HG03520 (cell line): ENCODE measurements around the gene APCDD1L.
"Not testable (repeated sequence)": the region's sequence is repeated elsewhere in the genome, so short reads cannot be mapped to it uniquely, and the experiment has no call there.

Experiments
- ATAC-seq: cut with Tn5 transposase; IDR thresholded peaks from one replicate; pipeline ENCODE4 v1.9.1; 2021; ENCODE audit warnings: mild to moderate bottlenecking, moderate library complexity; ENCODE audit not compliant: unreplicated experiment

The APCDD1L gene

DNA sequence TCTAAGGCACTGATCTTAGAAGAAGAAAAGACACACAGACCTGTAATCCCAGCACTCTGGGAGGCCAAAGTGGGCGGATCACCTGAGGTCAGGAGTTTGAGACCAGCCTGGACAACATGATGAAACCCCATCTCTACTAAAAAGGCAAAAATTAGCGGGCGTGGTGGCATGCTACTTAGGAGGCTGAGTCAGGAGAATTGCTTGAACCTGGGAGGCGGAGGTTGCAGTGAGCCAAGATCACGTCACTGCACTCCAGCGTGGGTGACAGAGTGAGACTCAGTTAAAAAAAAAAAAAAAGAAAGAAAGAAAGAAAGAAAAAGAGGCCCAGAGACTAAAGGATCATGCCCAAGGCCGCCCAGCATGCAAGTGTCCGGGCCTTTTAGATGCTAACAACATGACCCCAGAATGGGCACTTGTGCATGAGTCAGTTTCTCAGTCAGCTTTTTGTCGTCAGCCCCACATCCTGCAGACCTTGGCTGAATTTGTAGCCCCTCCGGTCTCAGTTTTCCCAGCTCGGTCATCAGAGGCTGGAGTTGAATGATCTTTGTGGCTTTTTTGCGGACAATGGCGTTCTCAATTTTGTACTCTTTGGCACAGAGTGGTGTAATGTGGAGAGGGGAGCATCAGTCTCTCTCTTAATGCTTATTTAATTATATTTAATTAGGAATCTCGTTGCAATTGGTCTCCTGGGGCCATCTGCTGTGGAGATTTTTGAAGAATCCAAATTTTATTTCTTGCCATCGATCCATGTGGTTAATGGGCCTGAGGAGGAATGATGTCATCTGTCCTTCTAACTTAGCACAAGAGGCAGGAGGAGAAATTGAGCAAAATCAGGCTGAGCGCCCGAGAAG, 30.6 kb upstream of the APCDD1L start:
- ATAC-seq: no peak

DNA sequence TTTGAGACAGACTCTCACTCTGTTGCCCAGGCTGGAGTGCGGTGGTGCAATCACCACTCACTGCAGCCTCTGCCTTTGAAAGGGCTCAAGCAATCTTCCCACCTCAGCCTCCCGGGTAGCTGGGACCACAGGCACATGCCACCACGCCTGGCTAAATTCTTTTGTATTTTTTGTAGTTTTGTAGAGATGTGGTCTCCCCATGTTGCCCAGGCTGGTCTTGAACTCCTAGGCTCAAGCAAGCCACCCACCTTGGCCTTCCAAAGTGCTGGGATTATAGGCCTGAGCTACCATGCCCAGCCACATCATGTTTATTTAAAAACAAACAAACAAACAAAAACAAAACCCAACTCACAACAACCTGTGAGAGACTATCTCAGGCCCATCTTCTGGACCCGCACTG, 29.7 kb upstream of the APCDD1L start:
- ATAC-seq: no peak

DNA sequence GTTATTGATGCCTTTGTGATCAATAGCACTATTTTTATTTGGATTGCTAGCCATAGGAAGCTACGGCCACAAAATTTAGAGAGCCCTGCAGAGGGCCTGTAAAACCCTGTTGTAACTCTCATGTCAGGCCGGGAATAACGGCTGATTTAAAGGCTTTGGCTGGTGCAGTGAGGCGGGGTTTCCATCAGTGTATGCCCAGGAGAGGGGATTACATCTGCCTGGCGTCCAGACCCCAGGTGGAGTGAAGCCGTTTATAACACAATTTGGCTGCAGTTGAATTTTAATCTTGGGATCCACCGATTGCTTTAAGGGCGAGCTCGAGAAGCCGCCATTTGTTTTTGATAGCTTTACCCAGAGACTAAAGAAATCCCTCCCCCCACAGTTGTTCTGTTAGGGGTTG, 29.1 kb upstream of the APCDD1L start:
- ATAC-seq: no peak

DNA sequence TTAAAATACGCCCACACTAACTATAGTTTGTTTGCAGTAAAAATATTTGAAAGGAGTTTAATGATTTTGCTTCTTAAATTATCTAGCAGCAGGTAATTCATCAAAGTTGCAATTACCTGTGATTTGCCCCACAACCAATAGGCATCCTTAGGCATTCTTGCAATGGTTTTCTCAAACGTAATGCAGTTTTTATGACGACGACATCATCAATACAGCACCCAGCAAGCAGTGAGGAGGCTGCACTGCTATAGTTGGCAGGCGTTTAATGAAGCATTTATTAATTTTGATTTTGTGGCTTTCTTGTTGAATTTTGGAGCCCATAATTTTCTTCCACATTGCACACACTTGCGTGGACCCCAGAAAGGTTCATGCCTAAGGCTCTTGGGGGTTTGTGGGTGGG, 28.1 kb upstream of the APCDD1L start:
- no peak for ATAC-seq

DNA sequence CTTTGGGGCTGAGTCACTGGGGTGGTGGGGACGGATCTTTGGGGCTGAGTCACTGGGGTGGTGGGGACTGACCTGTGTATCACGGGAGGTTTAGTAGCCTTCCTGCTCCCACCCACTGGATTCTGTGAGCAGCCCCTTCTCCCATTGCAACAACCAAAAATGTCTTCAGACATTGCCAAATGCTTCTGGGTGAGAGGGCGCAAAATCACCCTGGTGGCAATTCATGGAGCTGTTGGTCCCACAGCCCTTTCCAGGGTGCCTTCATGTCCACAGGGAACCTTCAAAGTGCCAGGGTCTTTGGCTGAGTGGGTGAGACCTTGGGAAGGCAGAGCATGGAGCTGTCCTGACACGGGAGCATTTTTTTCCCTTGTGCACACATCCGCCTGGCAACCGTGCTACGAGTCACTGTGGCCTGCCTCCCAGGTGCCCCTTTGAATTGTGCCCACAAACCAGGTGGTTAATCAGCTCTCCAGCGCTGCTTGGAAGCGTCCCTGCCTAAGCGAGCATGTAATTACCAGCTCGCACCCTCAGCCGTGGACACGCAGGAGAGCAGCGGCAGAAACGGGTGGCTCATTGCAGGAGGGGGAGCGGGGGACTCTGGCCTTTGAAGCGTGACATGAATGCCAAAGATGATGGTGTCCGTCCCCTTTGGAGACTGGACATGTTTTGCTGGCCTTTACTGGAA, 27.4 kb upstream of the APCDD1L start:
- no peak for ATAC-seq

DNA sequence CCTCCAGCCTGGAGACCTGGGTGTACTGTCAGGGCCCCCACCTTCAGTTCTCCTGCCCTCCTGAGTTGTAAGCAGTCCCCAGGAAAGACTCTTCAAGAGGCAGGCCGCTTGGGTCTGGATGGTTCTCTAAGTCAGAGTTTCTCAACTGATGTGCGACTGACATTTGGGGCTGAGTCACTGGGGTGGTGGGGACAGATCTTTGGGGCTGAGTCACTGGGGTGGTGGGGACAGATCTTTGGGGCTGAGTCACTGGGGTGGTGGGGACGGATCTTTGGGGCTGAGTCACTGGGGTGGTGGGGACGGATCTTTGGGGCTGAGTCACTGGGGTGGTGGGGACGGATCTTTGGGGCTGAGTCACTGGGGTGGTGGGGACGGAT, 26.8 kb upstream of the APCDD1L start:
- not testable (repeated sequence) for ATAC-seq

DNA sequence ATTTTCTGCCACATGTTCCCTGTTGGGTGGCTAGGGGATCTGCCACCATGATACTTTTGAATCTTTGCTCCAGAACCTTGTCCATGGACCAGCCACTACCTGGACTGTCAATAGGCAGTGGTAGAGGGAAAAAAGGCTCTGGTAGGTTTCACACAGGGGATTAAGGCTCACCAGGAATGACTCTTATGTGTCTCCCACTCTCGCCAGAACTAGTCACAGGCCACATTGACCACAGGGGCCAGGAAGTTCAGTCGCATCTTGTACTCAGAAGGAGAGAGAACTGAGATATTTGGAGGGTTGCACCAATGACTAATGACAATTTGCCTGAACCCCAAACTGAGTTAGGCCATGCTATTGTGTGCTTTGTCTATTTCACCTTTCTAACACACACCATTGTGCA, 23.6 kb upstream of the APCDD1L start:
- ATAC-seq: no peak

DNA sequence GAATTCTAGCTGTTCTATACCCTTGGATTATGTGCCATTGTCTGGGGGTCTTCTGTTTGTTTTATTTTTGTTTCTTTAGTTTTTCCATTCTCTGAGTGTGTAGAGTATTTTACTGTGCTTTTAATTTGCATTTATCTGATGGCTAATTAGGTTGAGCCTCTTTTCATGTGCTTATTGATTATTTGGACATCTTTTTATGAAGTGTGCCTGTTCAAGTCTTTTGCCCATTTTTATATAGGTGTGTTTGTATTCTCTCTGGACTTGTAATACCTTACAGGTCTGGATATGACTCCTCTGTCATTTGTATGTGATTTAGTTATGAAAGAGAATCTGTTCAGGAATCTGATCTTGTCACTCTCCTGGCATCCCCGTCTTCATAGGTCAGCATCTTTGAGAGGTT, 22.6 kb upstream of the APCDD1L start:
- no peak for ATAC-seq

DNA sequence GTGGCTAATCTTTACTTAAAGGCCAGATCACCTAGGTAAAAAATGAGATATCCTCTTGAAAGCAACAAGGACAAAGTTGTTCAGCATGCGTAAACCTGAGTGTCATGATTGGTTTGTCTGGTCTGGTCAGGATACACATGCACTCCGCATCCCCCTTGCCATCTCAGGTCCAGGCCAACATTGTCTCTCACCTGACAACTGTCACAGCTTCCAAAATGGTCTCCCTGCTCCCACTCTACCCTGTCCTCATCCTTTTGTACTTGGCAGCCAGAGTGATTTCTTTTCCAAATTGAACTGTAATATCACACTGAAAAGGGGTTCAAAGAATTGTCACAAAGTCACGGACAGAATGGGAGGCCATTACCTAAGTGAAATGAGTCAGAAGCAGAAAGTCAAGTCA, 21.1 kb upstream of the APCDD1L start:
- no peak for ATAC-seq

DNA sequence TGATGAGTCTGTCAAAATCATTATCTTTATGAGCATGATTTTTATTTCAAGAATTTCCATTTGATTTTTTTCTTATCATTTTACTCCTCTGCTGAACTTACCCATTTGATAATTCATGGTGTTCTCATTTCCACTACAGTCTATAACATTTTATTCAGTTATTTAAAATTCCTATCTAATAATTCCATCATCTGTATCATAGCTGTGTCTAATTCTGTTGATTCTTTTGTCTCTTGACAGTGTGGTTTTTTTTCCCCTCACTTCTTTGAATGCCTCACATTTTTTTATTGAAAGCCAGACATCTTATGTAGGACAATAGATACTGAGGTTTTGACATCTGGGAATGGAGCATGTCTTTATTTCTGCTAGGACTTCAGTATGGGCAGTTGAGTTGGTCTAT, 16.5 kb upstream of the APCDD1L start:
- no peak for ATAC-seq

DNA sequence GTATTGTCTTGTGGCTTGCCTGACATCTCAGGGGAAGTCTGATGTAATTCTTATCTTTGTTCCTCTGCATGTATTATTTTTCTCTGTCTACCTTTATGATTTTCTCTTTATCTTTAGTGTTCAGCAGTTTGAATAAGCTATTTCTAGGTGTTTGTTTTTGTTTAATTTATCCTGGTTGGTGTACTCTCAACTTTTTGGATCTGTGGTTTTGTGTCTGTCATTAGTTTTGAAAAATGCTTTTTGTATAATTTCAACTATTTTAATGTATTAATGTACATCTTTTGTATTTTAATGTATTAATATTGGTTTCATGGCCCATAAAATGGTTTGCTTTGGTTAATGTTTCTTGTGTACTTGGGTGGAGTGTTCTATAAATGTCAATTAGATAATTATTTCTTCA, 15.9 kb upstream of the APCDD1L start:
- no peak for ATAC-seq

DNA sequence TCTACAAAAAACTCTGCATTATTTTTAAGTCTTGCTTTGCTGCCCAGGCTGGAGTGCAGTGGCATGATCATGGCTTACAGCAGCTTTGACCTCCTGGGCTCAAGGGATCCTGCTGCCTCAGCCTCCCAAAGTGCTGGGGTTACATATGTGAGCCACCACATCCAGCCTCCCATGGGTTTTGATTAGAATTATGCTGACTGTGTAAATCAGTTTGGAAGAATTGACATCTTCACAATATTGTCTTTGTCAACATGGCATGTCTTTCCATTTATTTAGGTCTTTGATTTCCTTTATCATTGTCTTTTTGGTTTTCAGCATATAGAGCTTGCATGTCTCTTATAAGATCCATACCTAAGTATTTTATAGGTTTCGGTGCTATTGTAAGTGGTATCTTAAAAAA, 13.2 kb upstream of the APCDD1L start:
- ATAC-seq: no peak

DNA sequence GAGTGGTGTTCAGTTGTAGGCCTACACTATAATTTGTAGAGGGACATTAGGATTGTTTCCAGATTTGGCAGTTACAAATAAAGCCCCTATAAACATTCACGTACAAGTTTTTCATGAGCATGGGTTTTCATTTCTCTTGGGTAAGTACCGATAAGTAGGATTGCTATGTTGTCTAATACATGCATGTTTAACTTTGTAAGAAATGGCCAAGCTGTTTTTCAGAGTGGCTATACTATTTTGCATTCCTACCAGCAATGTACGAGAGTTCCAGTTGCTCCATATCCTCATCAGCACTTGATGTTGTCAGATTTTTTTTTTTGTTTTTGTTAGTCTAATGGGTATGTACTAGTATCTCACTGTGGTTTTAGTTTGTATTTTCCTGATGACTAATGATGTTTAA, 11.2 kb upstream of the APCDD1L start:
- no peak for ATAC-seq

DNA sequence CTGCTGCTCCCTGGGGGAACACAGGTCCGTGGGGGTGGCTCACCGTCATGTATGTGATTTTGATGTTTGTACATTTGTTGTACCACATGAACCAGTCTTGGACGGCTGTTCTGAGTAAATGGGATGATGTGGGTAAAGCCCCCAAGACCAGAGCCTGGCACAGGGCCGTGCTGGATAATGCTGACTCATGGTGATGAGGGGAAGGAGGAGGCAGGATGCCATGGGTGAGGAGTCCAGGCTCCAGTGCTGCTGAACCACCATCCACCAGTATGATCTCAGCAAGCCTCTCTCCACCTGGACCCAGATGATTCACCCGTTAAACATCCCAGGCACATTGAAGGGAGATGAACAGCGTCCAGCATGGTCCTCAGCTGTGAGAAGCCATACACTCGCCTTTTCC, 9.6 kb upstream of the APCDD1L start:
- ATAC-seq: no peak

DNA sequence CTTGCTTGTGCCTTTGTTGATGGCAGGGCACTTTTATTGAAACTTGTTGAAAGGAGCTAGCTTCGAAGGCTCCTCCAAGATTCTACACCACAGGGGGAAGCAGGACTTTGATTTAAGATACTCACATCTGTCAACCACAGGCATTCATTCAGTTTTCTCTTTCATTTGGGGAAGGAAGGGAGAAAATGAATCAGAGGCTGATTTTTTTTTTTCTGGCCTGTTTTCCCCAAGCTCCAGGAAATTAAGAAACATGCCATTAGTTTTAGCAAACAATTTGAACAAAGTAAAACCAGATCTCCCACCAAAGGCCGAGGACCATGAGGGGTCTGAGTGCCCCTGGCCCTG, 8.7 kb upstream of the APCDD1L start:
- no peak for ATAC-seq

DNA sequence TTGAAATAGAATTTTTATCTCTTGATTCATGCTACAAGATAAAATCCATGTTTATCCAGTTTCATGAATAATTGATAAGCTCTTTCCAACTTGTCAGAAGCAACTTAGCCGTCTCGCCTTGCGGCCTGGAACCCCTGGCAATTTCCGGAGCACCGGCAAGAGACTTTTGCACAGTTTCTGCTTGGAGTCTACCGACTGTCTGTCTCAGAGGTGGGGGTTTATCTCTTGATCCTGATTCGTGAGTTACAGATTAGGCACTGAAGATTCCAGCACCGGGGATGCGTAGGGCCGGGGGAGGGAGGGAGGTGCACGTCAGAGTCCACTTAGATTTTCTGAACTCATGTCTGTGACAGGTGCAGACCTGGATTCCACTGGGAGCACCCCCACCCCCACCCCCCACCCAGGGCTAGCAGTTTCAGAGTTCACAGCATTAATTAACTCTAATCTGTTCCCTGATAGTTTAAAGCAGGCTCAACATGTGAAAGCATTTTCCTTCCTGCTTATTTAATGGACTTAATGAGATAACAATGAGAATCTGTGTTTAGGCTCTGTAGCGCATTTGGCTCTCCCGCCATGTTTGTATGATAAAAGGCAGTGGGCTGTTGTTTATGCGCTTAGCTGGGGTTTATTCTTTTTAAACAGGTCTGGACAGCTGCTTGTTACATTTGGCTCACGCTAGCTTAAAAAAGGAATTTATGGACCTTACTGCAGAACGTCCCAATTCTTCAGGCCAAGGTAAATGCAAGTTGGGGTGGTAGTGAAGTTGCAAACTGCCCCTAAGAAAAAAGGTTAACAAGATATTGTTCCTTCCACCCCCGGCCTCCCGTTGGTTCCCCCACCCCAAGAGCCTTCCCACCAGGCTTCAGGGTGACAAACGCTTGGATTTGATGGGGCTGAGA, 8.1 kb upstream of the APCDD1L start:
- ATAC-seq: no peak

DNA sequence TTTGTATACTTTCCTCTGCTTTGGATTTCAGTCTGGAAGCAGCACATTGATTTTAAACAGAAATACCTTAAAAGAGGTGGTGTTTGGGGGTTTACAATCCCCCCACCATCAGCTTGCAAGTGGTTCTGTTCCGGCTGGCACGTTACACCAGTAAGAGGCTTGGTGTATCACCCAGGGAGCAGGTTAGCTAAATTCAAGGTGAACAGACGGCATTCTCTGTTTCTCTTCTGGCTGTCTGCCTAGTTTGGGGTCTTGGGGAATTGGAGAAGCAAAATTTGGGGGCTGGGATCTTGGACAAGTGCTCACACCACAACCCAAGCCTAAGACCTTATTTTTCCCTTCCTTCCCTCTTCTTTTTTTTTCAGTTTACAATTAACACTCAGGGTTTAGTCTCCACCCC, 7.5 kb upstream of the APCDD1L start:
- no peak for ATAC-seq

DNA sequence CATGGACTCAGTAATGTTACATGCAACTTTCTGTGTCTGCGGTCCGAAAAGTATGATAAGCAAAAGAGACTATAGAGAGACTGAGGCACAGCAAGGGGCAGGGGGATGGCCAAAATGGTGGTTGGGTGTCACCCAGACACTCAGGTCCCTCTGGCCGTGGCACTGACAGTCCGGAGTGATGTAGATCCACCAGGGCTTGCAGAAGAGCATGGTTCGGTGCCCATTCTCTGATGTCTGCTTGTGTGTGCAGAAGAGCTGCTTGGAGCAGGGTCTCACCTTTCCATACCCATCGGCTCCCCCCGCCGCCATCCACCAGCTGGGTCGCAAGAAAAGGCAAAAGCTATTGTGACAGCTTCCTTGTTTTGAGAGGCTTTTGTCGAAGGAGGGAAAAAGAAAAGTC, 6.6 kb upstream of the APCDD1L start:
- ATAC-seq: no peak

DNA sequence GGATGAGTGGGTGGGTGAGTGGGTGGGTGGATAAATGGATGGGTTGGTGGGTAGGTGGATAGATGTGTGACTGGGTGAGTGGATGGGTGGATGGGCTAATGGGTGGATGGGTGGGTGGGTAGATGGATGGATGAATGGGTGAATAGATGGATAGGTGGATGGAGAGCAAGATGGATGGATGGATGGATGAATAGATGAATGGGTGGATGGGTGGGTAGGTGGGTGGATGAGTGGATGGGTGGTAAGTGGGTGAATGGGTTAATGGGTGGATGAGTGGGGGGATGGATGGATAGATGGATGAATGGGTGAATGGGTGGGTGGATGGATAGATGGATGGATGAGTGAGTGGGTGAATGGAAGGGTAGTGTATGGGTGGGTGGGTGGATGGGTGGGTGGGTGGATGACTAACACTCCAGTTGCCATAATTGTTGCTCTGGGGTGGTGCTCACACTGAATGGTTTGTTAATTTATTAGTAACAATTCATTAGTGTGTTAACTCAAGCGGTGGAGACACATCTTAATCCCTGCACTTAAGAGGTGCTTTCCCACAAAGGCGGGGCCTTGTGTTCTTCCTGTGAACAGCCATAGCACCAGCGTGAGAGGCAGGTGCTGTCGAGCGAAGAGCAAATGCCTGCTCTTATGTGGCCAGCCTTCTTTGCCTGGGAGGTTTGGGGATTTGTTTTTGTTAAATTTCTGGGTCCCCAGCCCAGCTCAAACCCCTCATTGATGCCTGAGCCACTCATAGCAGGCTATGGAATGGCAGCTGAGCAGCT, 4.9 kb upstream of the APCDD1L start:
- ATAC-seq: no peak

DNA sequence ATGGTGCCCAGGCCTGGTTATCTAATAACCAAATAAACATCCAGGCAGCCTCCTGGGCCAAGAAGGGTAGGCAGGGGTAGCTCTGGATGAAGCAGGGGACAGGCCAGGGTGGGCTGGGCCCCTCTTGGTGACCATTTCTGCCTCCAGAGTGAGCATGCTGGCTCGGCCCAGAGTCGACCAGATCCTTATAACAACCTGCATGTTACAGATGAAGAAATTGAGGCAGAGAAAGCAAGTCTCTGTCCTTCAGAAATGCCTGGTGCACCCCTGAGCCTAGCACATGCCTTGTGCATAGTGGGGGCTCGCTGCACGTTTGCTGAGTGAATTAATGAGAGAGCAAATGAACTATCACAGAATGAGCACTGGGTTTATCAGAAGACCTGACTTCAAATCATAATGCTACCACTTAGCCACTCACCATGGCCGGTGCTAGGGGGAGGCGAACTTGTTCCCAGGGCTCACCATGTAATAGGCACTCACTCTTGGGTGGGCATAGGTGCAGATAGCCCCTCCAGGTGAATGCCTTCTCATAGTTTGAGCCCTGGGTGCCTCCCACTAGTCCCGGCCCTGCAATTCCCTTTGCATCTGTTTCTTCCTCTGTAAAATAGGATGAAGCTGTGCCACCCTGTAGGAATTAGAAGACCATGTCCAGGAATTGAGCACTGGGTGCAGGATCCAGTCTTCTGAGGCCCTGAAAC, 3.8 kb upstream of the APCDD1L start:
- no peak for ATAC-seq
